ENCODE measurements around the gene AFTPH. TPM values are rescaled to one million over a fixed set of nuclear protein-coding genes. Genes with fewer than 3 reads are reported as not detected.

The AFTPH gene
- total RNA-seq, 1 experiment from 2014 or later, result 13.5 TPM

DNA sequence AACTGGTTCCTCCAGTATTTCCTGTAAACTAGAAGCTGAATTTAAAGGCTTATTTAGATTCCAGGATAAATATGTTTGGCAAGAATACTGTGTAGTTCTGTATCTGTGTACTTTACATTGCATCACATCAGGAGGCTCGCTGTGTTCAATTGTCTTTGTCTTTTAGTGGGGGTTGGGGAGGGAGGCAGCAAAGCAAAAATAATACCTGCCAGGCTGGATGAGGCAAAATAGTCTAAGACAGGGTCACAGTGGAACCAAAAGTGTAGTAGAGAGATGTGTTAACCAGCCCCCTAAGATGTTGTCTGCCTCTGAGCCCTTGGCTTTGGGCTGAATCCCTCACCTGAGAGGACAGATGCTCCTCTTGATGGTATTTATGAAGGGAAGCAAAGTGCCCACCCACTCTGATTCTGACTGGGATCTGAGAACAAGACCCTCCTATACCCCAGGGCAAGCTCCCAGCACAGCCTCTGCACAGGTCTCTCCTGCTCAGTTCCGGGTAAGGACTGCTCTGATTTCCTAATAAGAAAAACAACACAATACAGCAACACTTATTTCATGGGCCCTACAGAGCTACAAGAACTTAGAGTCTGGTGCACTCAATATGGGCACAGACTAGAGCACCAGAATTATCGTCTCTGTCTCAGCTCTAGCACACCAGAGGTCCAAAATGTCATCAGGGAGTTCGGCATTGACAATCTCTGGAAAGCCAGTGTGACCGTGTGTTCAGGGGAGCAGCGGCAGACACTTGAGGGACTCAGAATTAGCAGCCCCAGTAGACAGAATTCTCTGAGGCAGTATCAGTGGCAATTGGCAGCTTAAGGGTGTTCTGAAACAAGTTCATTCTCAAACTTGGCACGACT lies 7.2 kb upstream of the AFTPH start:
- Histone ChIP-seq H3K23me2 (ENCODE audit: insufficient read length, low read depth, low read length, poor library complexity, severe bottlenecking) (no peaks in the 10 kb centered on the region), H4K8ac (replicated peaks; ENCODE audit: insufficient read length, low read depth, low read length) (no peak overlapping the region), H3K9me3 (ENCODE audit: control insufficient read depth, low read depth, low read length) (no peaks in the 10 kb centered on the region), H2BK5ac (ENCODE audit: insufficient read length, low read length) (no peak overlapping the region), H3K18ac (ENCODE audit: insufficient read length, low read depth, low read length) (no peak overlapping the region), H3K79me2 (ENCODE audit: insufficient read depth, low read length) (no peaks in the 10 kb centered on the region), H4K5ac (ENCODE audit: insufficient read length, low read depth, low read length) (no peak overlapping the region), H3K4ac (ENCODE audit: low read depth, low read length) (no peak overlapping the region), H3K56ac (ENCODE audit: insufficient read length, low read depth, low read length) (no peak overlapping the region), H3K14ac (ENCODE audit: insufficient read depth, low read length) (no peak overlapping the region), H3T11ph (ENCODE audit: low read length) (no peak overlapping the region), H2BK120ac (ENCODE audit: low read depth, low read length, poor library complexity, severe bottlenecking) (no peak overlapping the region), H3K4me1 (ENCODE audit: insufficient read depth, low read length) (no peaks in the 10 kb centered on the region), H3K23ac (ENCODE audit: insufficient read length, low read depth, low read length) (no peak overlapping the region), H3K27me3 (ENCODE audit: insufficient read depth, low read length) (no peaks in the 10 kb centered on the region), H2BK20ac (ENCODE audit: low read depth, low read length, poor library complexity, severe bottlenecking) (no peak overlapping the region), H3K4me2 (ENCODE audit: insufficient read depth, insufficient read length, low read length) (no peak overlapping the region), H4K91ac (ENCODE audit: insufficient read length, low read depth, low read length) (no peak overlapping the region), H2AK5ac (ENCODE audit: insufficient read length, low read length) (no peak overlapping the region), H3K27ac (ENCODE audit: insufficient read length, low read depth, low read length) (no peak overlapping the region), H2AFZ (ENCODE audit: low read length) (no peak overlapping the region), H2BK12ac (ENCODE audit: insufficient read length, low read depth, low read length) (no peak overlapping the region), H2BK15ac (ENCODE audit: low read depth, low read length) (no peak overlapping the region), H3K79me1 (ENCODE audit: insufficient read depth, low read depth, low read length, poor library complexity, severe bottlenecking) (no peaks in the 10 kb centered on the region), H4K20me1 (ENCODE audit: control insufficient read depth, insufficient read depth, insufficient read length) (no peaks in the 10 kb centered on the region), H3K9ac (ENCODE audit: extremely low read depth, insufficient read length, low read length) (no peak overlapping the region)
- no peak for DNase-seq
- H3K27me3 Mint-ChIP-seq (ENCODE audit: low read depth), result peaks cover 2% of the 10 kb centered on the region; the same call in 1 of the 2 replicates
- H3K27ac Mint-ChIP-seq, result no peak overlapping the region
- H3K36me3 Mint-ChIP-seq (ENCODE audit: insufficient read depth in 1 of 3, low read depth in 3 of 3), result peaks cover 4 to 7% (median 5%) of the 10 kb centered on the region in 3 experiments; a peak in 3 of 7 replicates
- WGBS (ENCODE audit: extremely low coverage, insufficient read length, low lambda C conversion rate), result no CpG with 5 or more reads among the region's 7 CpGs
- TF ChIP-seq, protein P1, sequence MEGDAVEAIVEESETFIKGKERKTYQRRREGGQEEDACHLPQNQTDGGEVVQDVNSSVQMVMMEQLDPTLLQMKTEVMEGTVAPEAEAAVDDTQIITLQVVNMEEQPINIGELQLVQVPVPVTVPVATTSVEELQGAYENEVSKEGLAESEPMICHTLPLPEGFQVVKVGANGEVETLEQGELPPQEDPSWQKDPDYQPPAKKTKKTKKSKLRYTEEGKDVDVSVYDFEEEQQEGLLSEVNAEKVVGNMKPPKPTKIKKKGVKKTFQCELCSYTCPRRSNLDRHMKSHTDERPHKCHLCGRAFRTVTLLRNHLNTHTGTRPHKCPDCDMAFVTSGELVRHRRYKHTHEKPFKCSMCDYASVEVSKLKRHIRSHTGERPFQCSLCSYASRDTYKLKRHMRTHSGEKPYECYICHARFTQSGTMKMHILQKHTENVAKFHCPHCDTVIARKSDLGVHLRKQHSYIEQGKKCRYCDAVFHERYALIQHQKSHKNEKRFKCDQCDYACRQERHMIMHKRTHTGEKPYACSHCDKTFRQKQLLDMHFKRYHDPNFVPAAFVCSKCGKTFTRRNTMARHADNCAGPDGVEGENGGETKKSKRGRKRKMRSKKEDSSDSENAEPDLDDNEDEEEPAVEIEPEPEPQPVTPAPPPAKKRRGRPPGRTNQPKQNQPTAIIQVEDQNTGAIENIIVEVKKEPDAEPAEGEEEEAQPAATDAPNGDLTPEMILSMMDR (conservative IDR thresholded peaks at IDR 0.05), result no peak
- H3K4me1 Mint-ChIP-seq, result 0 out of 4 replicates have a peak, but pooled peaks cover 0 to 5% of the 10 kb centered on the region in 2 experiments
- H3K4me3 Mint-ChIP-seq, result no peak overlapping the region
- H3K9me3 Mint-ChIP-seq, result peaks cover 6 to 8% of the 10 kb centered on the region in 2 experiments; a peak in 4 of 5 replicates

All from H9 (cell line).